Vagina (tissue), 2 donors: ENCODE data around the gene SPSB3.

ENCODE experiments used
- POLR2A ChIP-seq, 2 donors: fragments of 450-650 bp; IDR thresholded peaks; one replicate each; pipeline ENCODE4 v1.6.1; 2017; ENCODE audit warnings: antibody characterized with exemption in 2 of 2, mild to moderate bottlenecking in 2 of 2, moderate library complexity in 2 of 2
- POLR2AphosphoS5 ChIP-seq, 2 donors: sonication (generic); formaldehyde crosslinking; IDR thresholded peaks; one replicate each; pipeline ENCODE4 v1.9.0; 2017; ENCODE audit warnings: antibody characterized with exemption in 2 of 2, mild to moderate bottlenecking in 2 of 2, low read depth in 1 of 2; ENCODE audit not compliant: insufficient read depth in 1 of 2
- TF ChIP-seq, protein P1 (sequence below), 3 experiments: fragments of 450-650 bp in 2 of 3; fragments of 200-600 bp in 1 of 3; sonication (generic) in 1 of 3; IDR thresholded peaks; one replicate each; pipeline ENCODE4 v1.5.1; 2017 to 2019; ENCODE audit warnings: antibody characterized with exemption in 3 of 3, mild to moderate bottlenecking in 2 of 3, moderate library complexity in 2 of 3

DNA sequence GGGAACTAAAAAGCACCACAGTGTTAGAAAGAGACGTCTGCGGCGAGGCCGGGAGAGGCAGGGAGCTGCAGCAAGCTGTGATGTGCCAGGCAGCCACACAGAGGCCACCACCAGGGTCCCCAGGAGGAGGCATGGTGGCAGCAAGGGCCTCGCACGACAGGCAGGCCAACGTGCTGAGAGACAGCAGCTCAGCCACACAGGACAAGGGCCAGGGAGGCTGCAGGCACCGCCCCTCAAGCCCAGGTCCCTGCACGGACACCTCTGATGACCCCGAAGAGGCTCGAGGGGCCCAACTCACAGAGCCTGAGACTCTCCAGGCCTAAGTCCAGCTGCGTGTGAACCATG lies 38.5 kb upstream of the SPSB3 start:
- TF ChIP-seq, protein P1, sequence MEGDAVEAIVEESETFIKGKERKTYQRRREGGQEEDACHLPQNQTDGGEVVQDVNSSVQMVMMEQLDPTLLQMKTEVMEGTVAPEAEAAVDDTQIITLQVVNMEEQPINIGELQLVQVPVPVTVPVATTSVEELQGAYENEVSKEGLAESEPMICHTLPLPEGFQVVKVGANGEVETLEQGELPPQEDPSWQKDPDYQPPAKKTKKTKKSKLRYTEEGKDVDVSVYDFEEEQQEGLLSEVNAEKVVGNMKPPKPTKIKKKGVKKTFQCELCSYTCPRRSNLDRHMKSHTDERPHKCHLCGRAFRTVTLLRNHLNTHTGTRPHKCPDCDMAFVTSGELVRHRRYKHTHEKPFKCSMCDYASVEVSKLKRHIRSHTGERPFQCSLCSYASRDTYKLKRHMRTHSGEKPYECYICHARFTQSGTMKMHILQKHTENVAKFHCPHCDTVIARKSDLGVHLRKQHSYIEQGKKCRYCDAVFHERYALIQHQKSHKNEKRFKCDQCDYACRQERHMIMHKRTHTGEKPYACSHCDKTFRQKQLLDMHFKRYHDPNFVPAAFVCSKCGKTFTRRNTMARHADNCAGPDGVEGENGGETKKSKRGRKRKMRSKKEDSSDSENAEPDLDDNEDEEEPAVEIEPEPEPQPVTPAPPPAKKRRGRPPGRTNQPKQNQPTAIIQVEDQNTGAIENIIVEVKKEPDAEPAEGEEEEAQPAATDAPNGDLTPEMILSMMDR (IDR thresholded peaks at IDR 0.05) = no peak
- TF ChIP-seq POLR2A (IDR thresholded peaks at IDR 0.05) (no peak), POLR2AphosphoS5 (IDR thresholded peaks at IDR 0.05; ENCODE audit: insufficient read depth in 1 of 2, low read depth in 1 of 2) (no peak)
